Measurements from ENCODE around the gene DDB1. TPM values are rescaled to one million over a fixed set of nuclear protein-coding genes. Genes with fewer than 3 reads are reported as not detected.

Gene DDB1
- total RNA-seq, 1 experiment from 2014 or later, result 297 TPM

GRCh38 chr11:61287338-61287977 is 45.4 kb downstream of the DDB1 start:
- no peak for TF ChIP-seq CTCF (conservative IDR thresholded peaks at IDR 0.05)
- Histone ChIP-seq H3K79me1 (ENCODE audit: insufficient read depth, low read depth, low read length, poor library complexity, severe bottlenecking) (no peaks in the 10 kb centered on the region), H3K4me1 (ENCODE audit: insufficient read depth, low read length) (no peaks in the 10 kb centered on the region), H4K5ac (ENCODE audit: insufficient read length, low read depth, low read length) (no peak overlapping the region), H2BK120ac (ENCODE audit: low read depth, low read length, poor library complexity, severe bottlenecking) (no peak overlapping the region), H3K9me3 (ENCODE audit: control insufficient read depth, low read depth, low read length) (no peaks in the 10 kb centered on the region), H4K20me1 (ENCODE audit: control insufficient read depth, insufficient read depth, insufficient read length) (no peaks in the 10 kb centered on the region), H3K14ac (ENCODE audit: insufficient read depth, low read length) (no peak overlapping the region), H2BK20ac (ENCODE audit: low read depth, low read length, poor library complexity, severe bottlenecking) (no peak overlapping the region), H2BK15ac (ENCODE audit: low read depth, low read length) (no peak overlapping the region), H2AFZ (ENCODE audit: low read length) (no peak overlapping the region), H3K23me2 (ENCODE audit: insufficient read length, low read depth, low read length, poor library complexity, severe bottlenecking) (no peaks in the 10 kb centered on the region), H3T11ph (ENCODE audit: low read length) (no peak overlapping the region), H2BK12ac (ENCODE audit: insufficient read length, low read depth, low read length) (no peak overlapping the region), H3K23ac (ENCODE audit: insufficient read length, low read depth, low read length) (no peak overlapping the region), H3K9ac (ENCODE audit: extremely low read depth, insufficient read length, low read length) (no peak overlapping the region), H4K91ac (ENCODE audit: insufficient read length, low read depth, low read length) (no peak overlapping the region), H3K56ac (ENCODE audit: insufficient read length, low read depth, low read length) (no peak overlapping the region), H3K27ac (ENCODE audit: insufficient read length, low read depth, low read length) (no peak overlapping the region), H3K27me3 (ENCODE audit: insufficient read depth, low read length) (no peaks in the 10 kb centered on the region), H3K79me2 (ENCODE audit: insufficient read depth, low read length) (no peaks in the 10 kb centered on the region), H4K8ac (replicated peaks; ENCODE audit: insufficient read length, low read depth, low read length) (no peak overlapping the region), H3K4ac (ENCODE audit: low read depth, low read length) (no peak overlapping the region), H3K4me2 (ENCODE audit: insufficient read depth, insufficient read length, low read length) (no peak overlapping the region), H2AK5ac (ENCODE audit: insufficient read length, low read length) (no peak overlapping the region), H2BK5ac (ENCODE audit: insufficient read length, low read length) (no peak overlapping the region), H3K18ac (ENCODE audit: insufficient read length, low read depth, low read length) (no peak overlapping the region)
- Mint-ChIP-seq H3K27me3 (ENCODE audit: low read depth) (peaks cover 15% of the 10 kb centered on the region), H3K4me1 (peaks cover 1 to 4% of the 10 kb centered on the region in 2 experiments; a peak in 1 of 4 replicates), H3K4me3 (no peak overlapping the region), H3K9me3 (no peaks in the 10 kb centered on the region; a peak in 1 of 5 replicates), H3K36me3 (ENCODE audit: insufficient read depth in 1 of 3, low read depth in 3 of 3) (peaks cover 2 to 57% (median 21%) of the 10 kb centered on the region in 3 experiments; a peak in 6 of 7 replicates), H3K27ac (no peak overlapping the region; a peak in 3 of 7 replicates)
- no peak for DNase-seq
- WGBS (ENCODE audit: extremely low coverage, insufficient read length, low lambda C conversion rate), result no CpG with 5 or more reads among the region's 14 CpGs
